HG03060 (cell line): ENCODE data around the gene SETMAR.
"Not testable (repeated sequence)": the region's sequence is repeated elsewhere in the genome, so short reads cannot be mapped to it uniquely, and the experiment has no call there.

Experiments used
- ATAC-seq: cut with Tn5 transposase; IDR thresholded peaks from one replicate; pipeline ENCODE4 v1.9.1; 2021; ENCODE audit warnings: low read depth, moderate number of reproducible peaks; ENCODE audit not compliant: unreplicated experiment

The SETMAR gene

DNA sequence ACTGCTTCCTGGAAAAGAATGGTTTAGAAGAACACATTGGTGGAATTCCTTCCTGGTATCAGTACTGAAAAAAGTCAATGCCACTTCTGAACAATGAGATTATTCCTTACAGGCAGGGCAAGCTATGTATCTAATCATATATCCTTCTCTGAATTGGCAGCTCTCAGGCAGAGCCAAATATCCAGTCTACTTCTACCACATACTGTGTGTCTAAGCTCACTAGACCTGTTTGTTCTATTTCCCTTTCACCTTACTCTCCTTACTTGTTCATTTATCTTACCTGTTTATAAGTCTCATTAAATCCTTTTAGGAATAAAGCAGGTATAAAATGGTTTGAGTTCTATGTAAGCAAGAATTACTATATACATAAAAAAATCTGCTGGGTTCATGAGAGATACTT lies 8.3 kb downstream of the SETMAR start:
- ATAC-seq, result no peak

GRCh38 chr3:4313606-4314293 lies 10.6 kb downstream of the SETMAR start:
- no peak for ATAC-seq

- ATAC-seq, result no peak
Observed at GRCh38 chr3:4314688-4315087, 11.5 kb downstream of the SETMAR start.

GRCh38 chr3:4320096-4320911 lies 17.1 kb downstream of the SETMAR start:
- ATAC-seq, result no peak

GRCh38 chr3:4321732-4322131 lies 18.6 kb downstream of the SETMAR start:
- no peak for ATAC-seq

DNA sequence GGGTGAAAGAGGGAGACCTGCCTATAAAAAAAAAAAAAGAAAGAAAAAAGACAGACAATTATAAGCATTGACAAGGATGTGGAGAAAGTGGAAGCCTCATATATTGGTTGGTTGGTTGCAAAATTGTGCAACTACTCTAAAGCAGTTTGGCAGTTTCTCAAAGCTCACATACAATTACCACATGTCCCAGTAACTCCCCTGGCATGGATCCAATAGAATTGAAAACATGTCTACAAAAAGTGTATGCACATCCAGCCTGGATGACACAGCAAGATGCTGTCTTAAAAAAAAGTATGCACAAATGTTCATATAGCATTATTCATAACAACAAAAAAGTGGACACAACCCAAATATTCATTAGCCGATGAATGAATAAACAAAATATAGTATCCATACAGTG lies 19.5 kb downstream of the SETMAR start:
- ATAC-seq, result no peak

GRCh38 chr3:4323246-4324027 lies 20.3 kb downstream of the SETMAR start:
- no peak for ATAC-seq

DNA sequence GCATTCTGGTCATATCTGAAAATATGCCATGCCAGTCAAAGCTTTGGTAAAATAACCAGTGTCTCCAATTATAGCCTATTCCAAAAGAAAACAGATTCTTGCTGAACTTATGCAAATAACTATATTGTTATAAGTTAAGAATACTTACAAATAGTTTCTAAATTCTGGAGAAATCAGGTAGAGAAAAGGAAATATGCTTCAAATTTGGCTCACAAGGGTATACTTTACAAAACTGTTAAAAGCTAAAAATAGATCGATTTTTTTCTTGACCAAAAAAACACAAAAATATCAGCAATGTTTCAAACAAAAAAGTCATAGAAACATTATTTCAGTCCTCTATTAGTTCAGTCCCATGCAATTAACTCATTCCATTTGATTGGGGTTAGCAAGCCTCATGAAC lies 23.7 kb downstream of the SETMAR start:
- no peak for ATAC-seq

DNA sequence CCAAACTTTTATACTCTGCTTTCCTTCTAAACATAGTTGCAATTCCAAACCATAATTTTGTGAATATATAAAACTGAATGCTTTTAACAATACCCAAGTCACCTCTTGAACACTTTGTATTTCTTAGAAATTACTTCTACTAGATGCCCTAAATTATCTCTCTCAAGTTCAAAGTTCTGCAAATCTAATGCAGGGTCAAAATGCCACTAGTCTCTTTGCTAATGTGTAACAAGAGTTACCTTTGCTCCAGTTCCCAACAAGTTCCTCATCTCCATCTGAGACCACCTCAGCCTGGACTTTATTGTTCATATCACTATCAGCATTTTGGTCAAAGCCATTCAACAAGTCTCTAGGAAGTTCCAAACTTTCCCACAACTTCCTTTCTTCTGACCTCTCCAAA lies 26.6 kb downstream of the SETMAR start:
- ATAC-seq, result not testable (repeated sequence)

- no peak for ATAC-seq
Observed at GRCh38 chr3:4332111-4332510, 28.9 kb downstream of the SETMAR start.

- no peak for ATAC-seq
Observed at GRCh38 chr3:4332574-4332973, 29.4 kb downstream of the SETMAR start.

DNA sequence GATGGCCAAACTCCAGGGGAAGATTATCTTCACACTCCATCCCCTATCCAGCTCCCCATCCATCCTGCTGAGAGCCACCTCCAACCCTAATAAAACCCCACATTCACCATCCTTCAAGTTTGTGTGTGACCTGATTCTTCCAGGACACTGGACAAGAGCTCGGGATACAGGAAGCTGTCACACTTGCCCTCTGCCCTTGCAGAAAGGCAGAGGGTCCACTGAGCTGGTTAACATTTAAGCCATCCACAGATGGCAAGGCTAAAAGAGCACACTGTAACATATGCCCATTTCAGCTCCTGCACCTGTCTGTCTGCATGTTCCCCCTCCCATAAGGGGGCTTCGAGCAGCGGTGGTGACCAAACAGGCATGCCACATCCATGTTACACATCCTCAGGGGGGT lies 29.8 kb downstream of the SETMAR start:
- no peak for ATAC-seq

DNA sequence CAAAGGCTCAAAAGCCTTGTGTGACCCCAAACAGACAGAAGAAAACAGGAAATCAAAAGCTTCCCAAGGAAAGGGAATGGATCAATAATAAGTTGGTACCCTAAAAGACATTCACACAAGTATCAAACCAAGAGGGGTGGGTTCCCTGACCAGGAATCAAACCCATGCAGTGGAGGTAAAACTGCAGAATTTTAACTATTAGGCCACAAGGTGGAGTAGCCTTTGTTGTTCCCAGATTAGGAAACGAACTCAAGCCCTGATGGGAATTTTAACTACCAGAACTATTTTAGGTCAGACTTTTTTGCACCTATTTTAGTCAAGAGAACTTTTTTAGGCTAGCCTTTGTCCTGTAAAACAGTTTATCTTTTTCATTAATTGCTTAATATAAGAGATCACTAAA lies 31.4 kb downstream of the SETMAR start:
- ATAC-seq, result no peak

- no peak for ATAC-seq
Observed at GRCh38 chr3:4335840-4336562, 32.8 kb downstream of the SETMAR start.

- ATAC-seq, result no peak
Observed at GRCh38 chr3:4336850-4337546, 33.8 kb downstream of the SETMAR start.

- ATAC-seq, result no peak
Observed at GRCh38 chr3:4338751-4339150, 35.6 kb downstream of the SETMAR start.

DNA sequence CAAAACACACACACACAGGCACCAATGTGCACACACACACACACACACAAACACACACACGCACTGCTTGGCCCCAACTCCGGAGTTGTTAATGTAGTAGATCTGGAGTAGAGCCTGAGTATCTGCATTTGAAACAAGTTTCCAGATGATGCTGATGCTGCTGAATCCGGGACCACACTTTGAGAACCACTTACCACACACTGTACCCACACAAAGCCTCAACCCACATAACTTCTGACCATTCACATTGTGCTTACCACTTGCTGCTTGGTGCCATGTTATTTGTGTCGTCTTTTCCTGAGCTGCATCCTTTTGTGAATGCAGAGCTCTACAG lies 36.9 kb downstream of the SETMAR start:
- no peak for ATAC-seq

DNA sequence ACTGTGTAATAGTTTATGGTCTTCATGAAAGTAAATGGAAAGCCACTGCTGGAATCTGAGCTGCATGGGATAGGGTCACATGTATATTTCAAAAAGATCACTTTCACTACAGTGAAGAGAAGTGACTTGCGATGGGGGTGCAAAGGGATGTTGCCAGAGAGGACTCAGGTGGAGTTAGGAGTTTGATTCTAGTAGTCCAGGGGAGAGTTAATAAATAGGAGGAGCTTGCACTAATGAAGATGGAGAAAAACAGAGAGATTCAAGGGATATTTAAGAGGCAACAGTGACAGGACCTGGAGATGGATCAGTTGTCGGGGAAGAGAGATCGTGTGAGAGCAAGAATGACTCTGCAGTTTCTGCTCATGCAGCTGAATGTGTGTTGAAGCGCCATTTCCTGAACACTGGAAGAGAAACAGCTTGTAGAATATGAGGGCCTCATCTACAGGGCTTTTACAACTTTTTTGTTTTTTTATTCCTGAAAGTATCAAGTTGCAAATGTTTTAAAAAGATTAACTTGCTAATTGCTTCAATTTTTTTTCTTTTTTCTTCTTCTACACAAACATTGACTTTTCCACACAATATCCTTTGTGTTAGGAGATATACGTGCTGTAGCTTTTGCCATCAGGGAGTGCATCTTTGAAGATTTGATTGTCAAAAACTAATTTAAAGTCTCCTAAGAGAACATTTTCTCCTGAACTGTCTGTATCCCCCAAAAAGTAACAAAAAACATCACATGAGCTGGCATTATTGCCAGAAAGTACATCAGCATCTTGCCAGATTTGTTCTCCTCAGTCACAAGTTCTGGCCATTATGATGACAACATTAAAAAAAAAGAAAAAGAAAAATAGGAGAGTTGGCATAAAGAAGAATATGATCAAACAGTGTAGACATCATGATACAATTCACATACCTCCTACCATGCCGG lies 37.5 kb downstream of the SETMAR start:
- no peak for ATAC-seq

DNA sequence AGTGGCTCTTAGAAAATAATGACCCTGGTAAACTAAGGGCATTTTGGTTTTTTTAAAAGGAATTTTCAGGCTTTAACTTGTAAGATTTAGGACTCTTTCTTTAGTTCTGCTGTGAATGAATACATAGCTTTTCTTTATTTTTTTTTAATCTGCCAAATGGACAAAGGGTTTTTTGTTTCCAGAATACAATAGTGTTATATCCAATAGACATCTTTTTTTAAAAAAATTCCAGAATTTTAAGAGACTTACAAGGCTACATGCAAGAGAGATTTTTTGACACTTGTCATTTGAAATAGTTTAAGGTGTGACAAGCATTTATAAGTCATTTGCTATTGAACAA lies 38.1 kb downstream of the SETMAR start:
- no peak for ATAC-seq
